Ovary (tissue), 3 donors: ENCODE results near the gene SERPINA9.

Experiments used
- CTCF ChIP-seq, 3 donors: fragments of 450-650 bp in 2 of 3; fragments of 200-600 bp in 1 of 3; IDR thresholded peaks; one replicate each; pipeline versions ENCODE4 v1.5.1 to v1.8.0; 2016 to 2022; ENCODE audit warnings: antibody characterized with exemption in 3 of 3, mild to moderate bottlenecking in 1 of 3
- POLR2A ChIP-seq: fragments of 450-650 bp; IDR thresholded peaks from one replicate; pipeline ENCODE4 v1.6.1; 2017; ENCODE audit warnings: antibody characterized with exemption, mild to moderate bottlenecking, moderate library complexity
- donor health status: DM: no; HTN: no; CAD: no.

GRCh38 chr14:94478420-94478819 lies 2.4 kb upstream of the SERPINA9 start:
- TF ChIP-seq CTCF (IDR thresholded peaks at IDR 0.05) (no peak), POLR2A (no peak)
